ENCODE data around the gene HCFC1R1.

The HCFC1R1 gene

GRCh38 chr16:2976673-2977072 lies 47.1 kb downstream of the HCFC1R1 start:
- no peak for TF ChIP-seq CTCF (IDR thresholded peaks at IDR 0.05)
- no peak overlapping the region for H3K27ac ChIP-seq

GRCh38 chr16:2976201-2976600 lies 47.5 kb downstream of the HCFC1R1 start:
- no peaks in the 10 kb centered on the region for H3K79me2 ChIP-seq
- no peak overlapping the region for H3K4me2 ChIP-seq (ENCODE audit: low read length)
- H3K9me3 ChIP-seq (ENCODE audit: control insufficient read depth, low read length) = no peaks in the 10 kb centered on the region
- no peak overlapping the region for H3K4me3 ChIP-seq (ENCODE audit: low read depth, low read length)
- H3K9ac ChIP-seq = no peak overlapping the region
- H3K27me3 ChIP-seq (ENCODE audit: control insufficient read depth, insufficient read depth, low read length) = no peaks in the 10 kb centered on the region
- no peak overlapping the region for H3K27ac ChIP-seq
- H2AFZ ChIP-seq = no peak overlapping the region
- H3K36me3 ChIP-seq (ENCODE audit: control insufficient read depth, insufficient read depth, low read length) = no peaks in the 10 kb centered on the region
- TF ChIP-seq CTCF (IDR thresholded peaks at IDR 0.05) = no peak
- H3K4me1 ChIP-seq = peaks cover under 1% of the 10 kb centered on the region

More at GRCh38 chr16:2976673-2977072, 47.1 kb downstream of the HCFC1R1 start:
- Histone ChIP-seq H3K4me1 (no peaks in the 10 kb centered on the region), H3K36me3 (ENCODE audit: control insufficient read depth, insufficient read depth, low read length) (no peaks in the 10 kb centered on the region), H3K4me2 (ENCODE audit: low read length) (no peak overlapping the region), H3K79me2 (no peaks in the 10 kb centered on the region), H3K27me3 (ENCODE audit: control insufficient read depth, insufficient read depth, low read length) (no peaks in the 10 kb centered on the region), H3K4me3 (ENCODE audit: low read depth, low read length) (no peak overlapping the region), H3K9me3 (ENCODE audit: control insufficient read depth, low read length) (no peaks in the 10 kb centered on the region), H3K9ac (no peak overlapping the region), H2AFZ (no peak overlapping the region)

- TF ChIP-seq CTCF (IDR thresholded peaks at IDR 0.05) = no peak
- Histone ChIP-seq H2AFZ (no peak overlapping the region), H3K4me2 (ENCODE audit: low read length) (no peak overlapping the region), H3K4me3 (ENCODE audit: low read depth, low read length) (no peak overlapping the region), H3K4me1 (peaks cover 10% of the 10 kb centered on the region), H3K27me3 (ENCODE audit: control insufficient read depth, insufficient read depth, low read length) (no peaks in the 10 kb centered on the region), H3K9me3 (ENCODE audit: control insufficient read depth, low read length) (no peaks in the 10 kb centered on the region), H3K79me2 (no peaks in the 10 kb centered on the region), H3K27ac (no peak overlapping the region), H3K36me3 (ENCODE audit: control insufficient read depth, insufficient read depth, low read length) (no peaks in the 10 kb centered on the region), H3K9ac (no peak overlapping the region)
These were observed 48.5 kb downstream of the HCFC1R1 start for GRCh38 chr16:2975161-2975795.

- Histone ChIP-seq H3K4me3 (ENCODE audit: low read depth, low read length) (no peak overlapping the region), H3K4me1 (peaks cover 10% of the 10 kb centered on the region), H3K79me2 (no peaks in the 10 kb centered on the region), H3K36me3 (ENCODE audit: control insufficient read depth, insufficient read depth, low read length) (no peaks in the 10 kb centered on the region), H3K9ac (no peak overlapping the region), H3K27ac (no peak overlapping the region), H3K4me2 (ENCODE audit: low read length) (no peak overlapping the region), H2AFZ (no peak overlapping the region), H3K9me3 (ENCODE audit: control insufficient read depth, low read length) (no peaks in the 10 kb centered on the region), H3K27me3 (ENCODE audit: control insufficient read depth, insufficient read depth, low read length) (no peaks in the 10 kb centered on the region)
- TF ChIP-seq CTCF (IDR thresholded peaks at IDR 0.05) = no peak
These were observed 49.3 kb downstream of the HCFC1R1 start for GRCh38 chr16:2974319-2975056.
